ENCODE measurements around the gene HLX.

The HLX gene

GRCh38 chr1:220882061-220882891 is 3.0 kb downstream of the HLX start:
- no peak for DNase-seq

GRCh38 chr1:220884109-220884980 is 5.1 kb downstream of the HLX start:
- no peak for DNase-seq

GRCh38 chr1:220884981-220885918 is 6.0 kb downstream of the HLX start:
- DNase-seq: no peak

GRCh38 chr1:220885971-220886370 is 6.7 kb downstream of the HLX start:
- DNase-seq: no peak

GRCh38 chr1:220886470-220887201 is 7.4 kb downstream of the HLX start:
- DNase-seq: no peak

GRCh38 chr1:220887202-220887519 is 7.9 kb downstream of the HLX start:
- no peak for DNase-seq

- DNase-seq: no peak
Observed at GRCh38 chr1:220887520-220888416, 8.5 kb downstream of the HLX start.

- DNase-seq: no peak
Observed at GRCh38 chr1:220888417-220888986, 9.3 kb downstream of the HLX start.

- DNase-seq: no peak
Observed at GRCh38 chr1:220889333-220889732, 10.1 kb downstream of the HLX start.

GRCh38 chr1:220889848-220890287 is 10.6 kb downstream of the HLX start:
- DNase-seq: no peak

GRCh38 chr1:220890602-220891001 is 11.4 kb downstream of the HLX start:
- DNase-seq: no peak

GRCh38 chr1:220891224-220892085 is 12.2 kb downstream of the HLX start:
- DNase-seq: no peak

- DNase-seq: no peak
Observed at GRCh38 chr1:220892086-220892376, 12.8 kb downstream of the HLX start.

- no peak for DNase-seq
Observed at GRCh38 chr1:220892997-220893700, 13.9 kb downstream of the HLX start.

- DNase-seq: no peak
Observed at GRCh38 chr1:220893701-220894024, 14.4 kb downstream of the HLX start.

- no peak for DNase-seq
Observed at GRCh38 chr1:220894025-220894923, 15.0 kb downstream of the HLX start.

GRCh38 chr1:220894924-220895256 is 15.6 kb downstream of the HLX start:
- no peak for DNase-seq

- no peak for DNase-seq
Observed at GRCh38 chr1:220895412-220895946, 16.2 kb downstream of the HLX start.

Data from activated CD4-positive, alpha-beta T cell treated with anti-CD3 and anti-CD28 coated beads for 1 hour (primary cell).